ENCODE results near the gene SLC8A1. TPM values are rescaled to one million over a fixed set of nuclear protein-coding genes. Genes with fewer than 3 reads are reported as not detected.

Gene SLC8A1
- total and polyA plus RNA-seq, 3 donors from 2014 or later, result 1.4 to 3.6 (median 3.2) TPM

GRCh38 chr2:40256008-40256407 is 195.9 kb downstream of the SLC8A1 start:
- no peak for DNase-seq
- TF ChIP-seq CTCF (IDR thresholded peaks at IDR 0.05) (no peak), POLR2A (IDR thresholded peaks at IDR 0.05) (no peak)
- H3K27me3 ChIP-seq, result no peaks in the 10 kb centered on the region
- 96 to 97% methylated on average over 6 of the region's 6 CpGs for WGBS, 2 donors
- intact Hi-C loops (cut with DNase I; ENCODE audit: low total_unique reads), result no loop called here
- H3K27ac ChIP-seq, result no peak overlapping the region
- no peaks in the 10 kb centered on the region for H3K9me3 ChIP-seq
- H3K36me3 ChIP-seq (ENCODE audit: low read depth, missing control alignments), result no peaks in the 10 kb centered on the region
- H3K4me3 ChIP-seq, result no peak overlapping the region
- no peaks in the 10 kb centered on the region for H3K4me1 ChIP-seq

GRCh38 chr2:40255103-40255502 is 196.8 kb downstream of the SLC8A1 start:
- no peak for DNase-seq
- Histone ChIP-seq H3K9me3 (no peaks in the 10 kb centered on the region), H3K4me3 (no peak overlapping the region), H3K27ac (no peak overlapping the region), H3K27me3 (no peaks in the 10 kb centered on the region), H3K4me1 (no peaks in the 10 kb centered on the region), H3K36me3 (ENCODE audit: low read depth, missing control alignments) (no peaks in the 10 kb centered on the region)
- TF ChIP-seq POLR2A (IDR thresholded peaks at IDR 0.05), result no peak
- no peak for TF ChIP-seq CTCF (IDR thresholded peaks at IDR 0.05)
- intact Hi-C loops (cut with DNase I; ENCODE audit: low total_unique reads), result no loop called here

- H3K27ac ChIP-seq, result no peak overlapping the region
- H3K27me3 ChIP-seq, result no peaks in the 10 kb centered on the region
- no peaks in the 10 kb centered on the region for H3K9me3 ChIP-seq
- no peak for DNase-seq
- H3K4me3 ChIP-seq, result no peak overlapping the region
- H3K36me3 ChIP-seq (ENCODE audit: low read depth, missing control alignments), result no peaks in the 10 kb centered on the region
- intact Hi-C loops (cut with DNase I; ENCODE audit: low total_unique reads), result no loop called here
- 93% methylated on average over 1 of the region's 1 CpG for WGBS, 2 donors
- no peaks in the 10 kb centered on the region for H3K4me1 ChIP-seq
- TF ChIP-seq POLR2A (IDR thresholded peaks at IDR 0.05) (no peak), CTCF (IDR thresholded peaks at IDR 0.05) (no peak)
These were observed 197.3 kb downstream of the SLC8A1 start for GRCh38 chr2:40254611-40255010.

GRCh38 chr2:40251137-40251536 is 200.8 kb downstream of the SLC8A1 start:
- no peaks in the 10 kb centered on the region for H3K4me1 ChIP-seq
- H3K27me3 ChIP-seq, result no peaks in the 10 kb centered on the region
- H3K4me3 ChIP-seq, result no peak overlapping the region
- TF ChIP-seq CTCF (IDR thresholded peaks at IDR 0.05) (no peak), POLR2A (IDR thresholded peaks at IDR 0.05) (no peak)
- intact Hi-C loops (cut with DNase I; ENCODE audit: low total_unique reads), result no loop called here
- no peaks in the 10 kb centered on the region for H3K9me3 ChIP-seq
- no peak overlapping the region for H3K27ac ChIP-seq
- H3K36me3 ChIP-seq (ENCODE audit: low read depth, missing control alignments), result no peaks in the 10 kb centered on the region
- 65 to 79% methylated on average over 2 of the region's 2 CpGs for WGBS, 2 donors
- no peak for DNase-seq

- WGBS, 2 donors, result 72 to 84% methylated on average over 2 of the region's 2 CpGs
- H3K27me3 ChIP-seq, result no peaks in the 10 kb centered on the region
- TF ChIP-seq POLR2A (IDR thresholded peaks at IDR 0.05) (no peak), CTCF (IDR thresholded peaks at IDR 0.05) (no peak)
- intact Hi-C loops (cut with DNase I; ENCODE audit: low total_unique reads), result no loop called here
- no peaks in the 10 kb centered on the region for H3K4me1 ChIP-seq
- no peak overlapping the region for H3K4me3 ChIP-seq
- no peak for DNase-seq
- H3K27ac ChIP-seq, result no peak overlapping the region
- no peaks in the 10 kb centered on the region for H3K36me3 ChIP-seq (ENCODE audit: low read depth, missing control alignments)
- no peaks in the 10 kb centered on the region for H3K9me3 ChIP-seq
These were observed 202.3 kb downstream of the SLC8A1 start for GRCh38 chr2:40249577-40249976.

Measured in testis (tissue), 3 donors.